Endothelial cell of umbilical vein (primary cell): ENCODE measurements around the gene KDM4C.

ENCODE experiments used
- EZH2 ChIP-seq: IDR thresholded peaks from 2 replicates; pipeline ENCODE4 v1.6.1; 2012; ENCODE audit warnings: borderline replicate concordance, low read depth, mild to moderate bottlenecking, moderate library complexity, low read length, inconsistent platforms; ENCODE audit not compliant: severe bottlenecking
- GATA2 ChIP-seq: IDR thresholded peaks from 2 replicates; pipeline ENCODE4 v1.7.0; 2011; ENCODE audit warnings: low read depth, mild to moderate bottlenecking, moderate library complexity, mixed read lengths, low read length; ENCODE audit not compliant: insufficient read length, insufficient read depth
- MYC ChIP-seq: IDR thresholded peaks from one replicate; pipeline ENCODE4 v1.6.1; 2011; ENCODE audit warnings: mild to moderate bottlenecking, low read depth, low read length
- POLR2A ChIP-seq: IDR thresholded peaks from 2 replicates; pipeline ENCODE4 v1.6.1; 2012; ENCODE audit warnings: low read depth, mild to moderate bottlenecking, control low read depth, low read length
- POLR2AphosphoS5 ChIP-seq: IDR thresholded peaks from 2 replicates; pipeline ENCODE4 v1.6.1; 2012; ENCODE audit warnings: low read depth, mild to moderate bottlenecking, control low read depth, low read length, moderate library complexity; ENCODE audit not compliant: insufficient read depth
- TF ChIP-seq, protein P1 (sequence below), 2 donors: IDR thresholded peaks; 1 replicate in 1 of 2; 2 replicates in 1 of 2; pipeline ENCODE4 v1.5.1; 2011; ENCODE audit warnings: low read length in 2 of 2, mild to moderate bottlenecking in 2 of 2, moderate library complexity in 2 of 2, control low read depth in 1 of 2, inconsistent platforms in 1 of 2, low read depth in 1 of 2; ENCODE audit not compliant: insufficient read depth in 1 of 2; ENCODE audit errors: extremely low read depth in 1 of 2

DNA sequence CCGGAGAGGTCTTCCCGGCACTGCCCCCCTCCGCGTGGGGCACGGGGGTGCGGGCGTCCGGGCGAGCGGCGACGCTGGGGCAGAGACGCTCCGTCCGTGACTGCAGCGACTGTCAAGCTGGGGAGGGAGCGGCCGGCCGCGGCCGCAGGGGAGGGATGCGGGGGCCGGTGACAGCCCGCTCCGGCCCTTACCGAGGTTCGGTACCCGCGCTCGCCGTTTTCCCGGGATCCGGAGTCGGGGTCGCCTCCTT lies 400 bp downstream of the KDM4C start:
- TF ChIP-seq POLR2A, result no peak
- TF ChIP-seq, protein P1, sequence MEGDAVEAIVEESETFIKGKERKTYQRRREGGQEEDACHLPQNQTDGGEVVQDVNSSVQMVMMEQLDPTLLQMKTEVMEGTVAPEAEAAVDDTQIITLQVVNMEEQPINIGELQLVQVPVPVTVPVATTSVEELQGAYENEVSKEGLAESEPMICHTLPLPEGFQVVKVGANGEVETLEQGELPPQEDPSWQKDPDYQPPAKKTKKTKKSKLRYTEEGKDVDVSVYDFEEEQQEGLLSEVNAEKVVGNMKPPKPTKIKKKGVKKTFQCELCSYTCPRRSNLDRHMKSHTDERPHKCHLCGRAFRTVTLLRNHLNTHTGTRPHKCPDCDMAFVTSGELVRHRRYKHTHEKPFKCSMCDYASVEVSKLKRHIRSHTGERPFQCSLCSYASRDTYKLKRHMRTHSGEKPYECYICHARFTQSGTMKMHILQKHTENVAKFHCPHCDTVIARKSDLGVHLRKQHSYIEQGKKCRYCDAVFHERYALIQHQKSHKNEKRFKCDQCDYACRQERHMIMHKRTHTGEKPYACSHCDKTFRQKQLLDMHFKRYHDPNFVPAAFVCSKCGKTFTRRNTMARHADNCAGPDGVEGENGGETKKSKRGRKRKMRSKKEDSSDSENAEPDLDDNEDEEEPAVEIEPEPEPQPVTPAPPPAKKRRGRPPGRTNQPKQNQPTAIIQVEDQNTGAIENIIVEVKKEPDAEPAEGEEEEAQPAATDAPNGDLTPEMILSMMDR (IDR thresholded peaks at IDR 0.05; ENCODE audit: extremely low read depth in 1 of 2, insufficient read depth in 1 of 2, low read depth in 1 of 2, low read length in 2 of 2), result no peak
- TF ChIP-seq POLR2AphosphoS5, result no peak
- TF ChIP-seq MYC, result no peak
- no peak for TF ChIP-seq GATA2
- TF ChIP-seq EZH2, result no peak
